Activated T-cell treated with anti-CD3 and anti-CD28 coated beads, Interleukin-2, amount 50 U/mL, for 48 hours (primary cell): Measurements from ENCODE around the gene ADAT2.

ENCODE experiments used
- DNase-seq, 2 experiments: peaks; one replicate each; pipeline ENCODE4 v3.0.0-alpha.2; 2020

The ADAT2 gene

DNA sequence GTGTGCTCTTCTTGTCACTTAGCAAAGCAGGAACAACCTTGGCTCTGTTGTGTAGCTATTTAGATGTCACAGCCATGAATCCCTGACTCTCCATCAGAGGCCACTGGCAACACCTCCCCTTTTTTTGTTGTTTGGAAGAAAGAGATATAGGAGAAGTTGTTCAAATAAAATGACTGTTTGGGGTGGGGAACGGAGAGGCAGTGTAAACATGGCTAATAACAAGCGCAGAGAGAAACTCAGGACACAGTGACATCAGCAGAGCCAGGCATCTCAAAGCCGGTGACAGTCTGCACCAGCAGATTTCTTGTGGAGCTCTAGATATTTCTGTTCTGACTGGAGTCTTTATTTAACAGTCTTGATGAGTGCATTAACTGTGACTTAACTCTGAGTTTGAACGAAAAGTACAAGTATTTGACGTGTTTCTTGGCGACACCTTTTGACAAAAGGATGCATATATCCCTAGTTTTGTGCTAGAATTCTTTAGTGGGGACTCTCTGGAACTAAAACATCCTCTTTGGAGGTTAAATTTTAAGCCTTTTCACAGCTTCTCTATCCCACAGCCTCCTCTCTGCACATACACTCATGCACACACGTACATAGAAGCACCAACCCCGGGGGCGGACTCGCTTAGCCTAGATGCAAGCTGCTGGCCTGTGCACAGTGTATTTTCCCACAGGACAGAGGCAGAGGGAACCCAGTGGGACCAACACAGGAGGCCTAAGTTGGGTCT, 53.8 kb downstream of the ADAT2 start:
- DNase-seq, result no peak

DNA sequence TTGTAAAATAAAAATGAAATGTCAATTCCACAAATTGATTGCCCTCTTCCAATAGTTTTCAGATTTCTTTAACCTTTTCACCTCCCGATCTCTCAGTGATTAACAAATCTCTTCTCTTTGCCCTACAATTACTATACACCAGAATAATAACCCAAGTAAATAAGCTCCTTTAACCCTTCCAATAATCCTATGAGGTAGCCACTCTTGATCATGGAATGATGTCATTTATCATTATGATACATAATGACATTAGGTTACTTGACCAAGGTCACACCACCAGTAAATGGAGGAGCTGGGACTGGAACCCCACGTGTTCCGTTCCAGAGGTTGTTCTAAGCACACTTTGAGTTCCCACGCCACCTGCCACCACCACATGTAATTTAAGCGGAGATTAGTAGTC, 54.8 kb downstream of the ADAT2 start:
- no peak for DNase-seq

DNA sequence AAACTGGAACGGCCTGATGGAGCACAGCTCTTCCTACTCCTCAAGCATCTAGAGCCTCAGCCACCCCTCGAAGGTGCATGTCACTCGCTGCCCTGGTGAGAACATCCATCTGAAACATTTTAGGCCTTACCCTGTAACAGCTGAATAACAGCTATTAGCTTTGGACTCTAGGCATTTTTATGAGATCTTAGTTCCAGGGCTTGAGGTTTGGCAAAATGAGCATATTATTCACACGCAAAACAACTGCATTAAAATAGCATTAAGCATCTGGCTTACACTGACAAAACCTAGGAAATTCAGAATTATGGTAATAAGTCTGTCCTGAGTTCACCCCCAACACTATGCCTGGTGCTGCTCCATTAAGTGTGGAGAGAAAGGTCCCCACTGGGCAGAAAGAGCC, 56.1 kb downstream of the ADAT2 start:
- DNase-seq, result no peak

DNA sequence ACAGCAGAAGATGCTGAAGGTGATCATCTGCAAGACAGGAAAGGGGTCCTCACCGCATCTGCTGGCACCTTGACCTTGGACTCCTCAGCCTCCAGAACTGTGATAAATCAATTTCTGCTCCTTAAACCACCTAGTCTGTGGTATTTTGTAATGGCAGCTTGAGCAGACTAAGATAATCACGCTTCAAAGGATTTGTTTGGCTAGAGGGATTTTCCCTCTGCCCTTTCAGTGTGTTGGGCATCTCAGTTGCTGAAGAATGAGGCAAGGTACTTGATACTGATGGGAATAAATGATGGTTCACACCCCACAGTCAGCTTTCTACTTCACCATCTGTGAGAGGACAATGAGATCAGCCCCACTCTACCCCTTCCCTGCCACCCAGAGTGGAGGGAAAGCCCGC, 60.2 kb downstream of the ADAT2 start:
- no peak for DNase-seq

DNA sequence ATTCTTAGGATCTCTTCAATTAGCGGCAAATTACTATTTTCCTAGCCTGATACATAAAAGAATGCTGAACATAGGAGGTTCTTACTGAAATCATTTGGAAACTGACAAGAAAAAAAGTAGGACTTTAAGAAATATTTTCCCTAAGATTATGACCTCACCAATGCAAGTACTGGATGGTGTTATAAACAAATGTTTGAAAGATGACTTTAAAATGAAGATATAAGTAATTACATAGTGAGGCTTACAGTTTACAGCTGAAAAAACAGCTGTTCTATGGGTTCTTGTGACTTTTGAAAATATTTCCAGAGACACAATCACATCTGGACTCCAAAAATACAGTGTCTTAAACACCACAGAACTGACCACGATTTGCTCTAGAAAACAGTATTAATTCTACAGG, 64.9 kb downstream of the ADAT2 start:
- no peak for DNase-seq

DNA sequence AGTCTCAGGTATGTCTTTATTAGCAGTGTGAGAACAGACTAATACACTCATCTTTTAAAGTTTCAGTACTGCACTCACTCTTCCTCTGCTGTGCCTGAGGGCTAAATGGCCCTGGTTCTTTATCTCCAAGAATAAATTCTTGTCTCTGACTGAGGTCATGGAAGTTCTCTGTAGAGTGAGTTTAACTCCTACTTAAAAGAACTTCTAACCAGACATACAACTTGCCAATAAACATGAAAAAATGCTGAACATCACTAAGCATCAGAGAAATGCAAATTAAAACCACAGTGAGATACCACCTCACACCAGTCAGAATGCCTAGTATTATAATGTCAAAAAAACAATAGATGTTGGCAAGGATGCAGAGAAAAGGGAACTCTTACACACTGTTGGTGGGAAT, 73.6 kb downstream of the ADAT2 start:
- DNase-seq, result no peak

DNA sequence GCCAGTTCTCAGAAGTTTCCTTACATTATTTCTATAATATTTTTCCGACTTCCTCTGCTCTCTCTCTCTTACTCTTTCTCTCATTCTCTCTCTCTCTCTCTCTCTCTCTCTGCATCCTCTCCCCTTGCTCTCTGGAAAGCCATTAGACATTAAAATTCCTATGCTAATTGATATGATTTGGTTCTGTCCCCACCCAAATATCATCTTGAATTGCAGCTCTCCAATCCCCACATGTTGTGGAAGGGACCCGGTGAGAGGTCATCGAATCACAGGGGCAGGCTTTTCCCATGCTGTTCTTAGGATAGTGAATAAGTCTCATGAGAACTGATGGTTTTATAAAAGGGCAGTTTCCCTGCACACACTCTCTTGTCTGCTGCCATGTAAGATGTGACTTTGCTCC, 74.1 kb downstream of the ADAT2 start:
- no peak for DNase-seq

DNA sequence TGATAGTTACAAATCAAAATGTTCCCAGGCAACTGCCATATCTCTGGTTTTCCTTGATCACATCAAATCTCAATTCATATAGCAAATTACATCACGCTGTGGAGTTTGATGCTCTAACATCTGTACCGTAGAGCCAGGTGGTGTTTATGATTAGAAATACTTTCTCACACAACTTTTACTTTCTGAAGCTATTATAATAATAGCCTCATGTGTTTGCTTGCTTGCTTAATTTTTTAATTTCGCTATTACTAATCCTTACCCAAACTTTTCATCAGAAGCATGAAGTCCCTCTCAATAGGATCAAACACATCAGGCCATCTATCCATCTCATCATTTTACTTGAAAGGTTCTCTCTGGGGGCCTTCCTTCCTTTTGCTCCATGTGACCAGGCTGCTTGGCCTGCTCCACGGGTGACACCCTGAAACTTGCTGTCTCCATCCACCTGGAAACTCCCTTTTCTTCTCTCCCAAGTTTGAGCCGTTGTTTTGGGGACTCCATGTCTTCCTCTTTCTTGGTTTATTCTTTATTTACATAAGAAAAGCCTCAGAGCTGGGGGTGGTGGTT, 75.4 kb downstream of the ADAT2 start:
- no peak for DNase-seq

DNA sequence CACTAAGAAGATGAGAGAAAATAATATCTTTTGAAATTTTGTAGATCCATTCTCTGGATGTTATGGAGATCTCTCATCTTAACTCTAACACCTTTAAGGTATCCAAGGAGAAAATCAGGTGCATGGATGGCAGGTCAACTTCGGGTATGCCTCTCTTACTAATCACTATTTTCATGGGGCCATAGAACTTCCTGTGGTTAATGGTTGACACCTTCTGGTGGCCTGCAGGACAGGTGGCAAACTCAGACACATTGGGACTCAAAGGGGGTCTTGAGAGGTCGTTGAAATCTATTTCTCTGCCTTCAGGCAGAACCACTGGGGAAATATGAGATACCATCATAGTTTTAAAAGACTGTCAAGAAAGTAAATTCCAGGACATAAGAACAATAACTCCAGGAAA, 76.5 kb downstream of the ADAT2 start:
- DNase-seq, result no peak
